Measurements from ENCODE around the gene MANSC1.

DNA sequence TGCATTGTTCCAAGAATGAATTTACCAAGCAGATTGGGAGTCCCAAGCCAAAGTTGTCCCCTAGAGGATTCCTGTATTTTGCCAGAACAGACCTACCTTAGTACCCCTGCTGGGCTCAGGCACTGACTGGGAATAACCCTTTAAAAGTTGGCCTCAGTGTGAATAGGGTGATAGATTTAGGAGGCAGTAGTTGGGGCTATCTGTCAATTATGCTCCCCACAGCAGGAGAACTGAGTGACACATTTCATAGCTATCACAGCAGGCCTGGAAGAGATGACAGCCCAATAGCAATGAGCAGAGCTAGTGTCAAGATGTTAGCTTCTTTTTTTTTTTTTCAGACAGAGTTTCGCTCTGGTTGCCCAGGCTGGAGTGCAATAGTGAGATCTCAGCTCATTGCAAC is 68.9 kb downstream of the MANSC1 start:
- TF ChIP-seq POLR2A (IDR thresholded peaks at IDR 0.05; ENCODE audit: low read depth, low read length) (no peak), TAF1 (IDR thresholded peaks at IDR 0.05; ENCODE audit: low read depth, low read length) (no peak)

All from GM12891 (cell line).